BE2C (cell line): ENCODE measurements around the gene YARS2.
"Not testable (repeated sequence)": the region's sequence is repeated elsewhere in the genome, so short reads cannot be mapped to it uniquely, and the experiment has no call there.

Experiments used
- DNase-seq: peaks from one replicate; pipeline ENCODE4 v3.0.0-alpha.2; 2020
- H3K27me3 ChIP-seq: fragments of 250-450 bp; sonication (Bioruptor Pico); 2 replicates; pipeline ENCODE4 v1.5.1; 2020; ENCODE audit warnings: mild to moderate bottlenecking
- H3K36me3 ChIP-seq: fragments of 250-450 bp; sonication (Bioruptor Pico); 2 replicates; pipeline ENCODE4 v1.5.1; 2020; ENCODE audit warnings: mild to moderate bottlenecking
- H3K4me1 ChIP-seq: fragments of 250-450 bp; sonication (Bioruptor Pico); 2 replicates; pipeline ENCODE4 v1.5.1; 2020
- H3K4me3 ChIP-seq: 2 replicates; pipeline ENCODE4 v1.5.1; 2011; ENCODE audit warnings: low read depth, low read length
- H3K9me3 ChIP-seq: fragments of 250-450 bp; sonication (Bioruptor Pico); 2 replicates; pipeline ENCODE4 v1.5.1; 2020
- CTCF ChIP-seq: IDR thresholded peaks from 2 replicates; pipeline ENCODE4 v1.5.1; 2012; ENCODE audit warnings: mild to moderate bottlenecking, low read depth, low read length

The YARS2 gene

DNA sequence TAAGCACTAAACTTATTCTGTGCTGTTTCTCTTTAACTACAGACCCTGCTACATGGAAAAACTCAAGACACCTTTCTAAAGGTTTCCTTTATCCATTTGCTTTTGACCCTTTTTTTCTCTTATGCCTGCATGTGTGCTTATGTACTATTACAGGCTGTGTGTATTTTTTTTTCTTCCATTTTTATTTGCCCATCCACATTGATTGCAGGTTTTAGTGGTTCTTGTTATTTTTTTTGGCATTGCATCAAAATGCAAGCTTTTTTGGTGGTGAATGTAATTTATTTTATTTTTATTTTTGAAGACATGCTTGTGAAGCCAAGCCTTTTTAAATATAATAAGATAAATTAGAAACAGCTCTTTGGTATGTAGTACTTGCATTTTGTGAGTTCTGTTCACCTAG lies 49.9 kb downstream of the YARS2 start:
- Histone ChIP-seq H3K9me3 (no peaks in the 10 kb centered on the region), H3K27me3 (no peaks in the 10 kb centered on the region), H3K4me3 (no peak overlapping the region), H3K4me1 (peaks cover 7% of the 10 kb centered on the region), H3K36me3 (peaks cover 28% of the 10 kb centered on the region)
- no peak for TF ChIP-seq CTCF
- DNase-seq: no peak

DNA sequence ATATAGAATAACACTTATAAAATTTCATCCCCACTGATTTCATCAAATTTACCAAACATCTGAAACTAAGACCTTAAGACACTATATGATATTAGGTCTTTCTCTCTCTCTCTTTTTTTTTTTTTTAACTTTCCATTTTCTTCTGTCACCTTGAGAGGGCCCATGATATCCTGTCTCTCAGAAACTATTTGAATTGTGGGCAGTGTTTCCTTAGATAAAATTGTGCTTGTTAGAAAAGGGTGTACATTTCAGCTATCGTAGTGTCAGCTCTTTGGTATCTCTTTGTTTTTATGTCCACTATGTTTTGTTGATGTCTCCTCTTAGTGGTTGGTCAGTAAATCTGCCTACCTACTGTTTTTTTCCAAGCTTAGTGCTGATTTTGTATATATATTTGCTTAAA lies 52.8 kb downstream of the YARS2 start:
- H3K36me3 ChIP-seq: peaks cover 13% of the 10 kb centered on the region
- no peaks in the 10 kb centered on the region for H3K9me3 ChIP-seq
- H3K4me1 ChIP-seq: peaks cover 15% of the 10 kb centered on the region
- H3K27me3 ChIP-seq: no peaks in the 10 kb centered on the region
- no peak for TF ChIP-seq CTCF
- H3K4me3 ChIP-seq: no peak overlapping the region
- no peak for DNase-seq

- Histone ChIP-seq H3K9me3 (no peaks in the 10 kb centered on the region), H3K4me3 (no peak overlapping the region), H3K4me1 (peaks cover 15% of the 10 kb centered on the region), H3K36me3 (peaks cover 11% of the 10 kb centered on the region), H3K27me3 (no peaks in the 10 kb centered on the region)
- no peak for DNase-seq
- TF ChIP-seq CTCF: no peak
Measured at GRCh38 chr12:32702473-32702872, 53.2 kb downstream of the YARS2 start.

DNA sequence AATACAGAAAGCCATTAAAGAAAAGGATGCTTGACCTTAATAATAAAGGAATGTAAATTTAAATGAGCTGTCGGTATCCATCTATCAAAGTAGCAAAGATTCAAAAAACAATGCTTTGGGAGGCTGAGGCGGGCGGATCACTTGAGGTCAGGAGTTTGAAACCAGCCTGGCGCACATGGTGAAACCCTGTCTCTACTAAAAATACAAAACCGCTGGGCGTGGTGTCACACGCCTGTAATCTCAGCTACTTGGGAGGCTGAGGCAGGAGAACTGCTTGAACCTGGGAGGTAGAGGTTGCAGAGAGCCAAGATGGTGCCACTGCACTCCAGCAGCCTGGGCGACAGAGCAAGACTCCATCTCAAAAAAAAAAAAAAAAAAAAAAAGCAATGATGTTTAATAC lies 56.3 kb downstream of the YARS2 start:
- H3K4me3 ChIP-seq, H3K9me3 ChIP-seq, H3K36me3 ChIP-seq, H3K27me3 ChIP-seq, DNase-seq: not testable (repeated sequence)
- H3K4me1 ChIP-seq: peaks cover 14% of the 10 kb centered on the region

- peaks cover 14% of the 10 kb centered on the region for H3K4me1 ChIP-seq
- DNase-seq: peak; percentile 81
Measured at GRCh38 chr12:32698285-32698684, 57.4 kb downstream of the YARS2 start.

DNA sequence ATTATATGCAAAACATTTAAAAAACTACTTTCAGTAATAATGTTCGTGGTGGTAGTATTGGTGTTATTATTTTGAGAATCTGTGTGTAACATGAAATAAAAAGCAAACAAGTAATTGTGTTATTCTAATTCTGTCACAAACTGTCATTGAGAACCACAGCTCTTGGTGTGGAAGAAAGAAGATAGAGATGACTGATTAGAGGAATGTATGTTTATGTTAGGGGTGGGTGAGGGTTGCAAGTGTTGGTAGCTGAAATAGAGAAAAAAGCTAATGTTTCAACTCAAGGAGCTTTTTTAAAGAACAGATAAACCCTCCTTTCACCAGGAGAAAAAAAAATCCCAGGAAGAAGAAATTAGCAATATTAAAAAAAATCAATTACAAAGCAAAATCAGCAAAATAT lies 58.3 kb downstream of the YARS2 start:
- peaks cover 14% of the 10 kb centered on the region for H3K4me1 ChIP-seq
- TF ChIP-seq CTCF: no peak
- H3K27me3 ChIP-seq: no peaks in the 10 kb centered on the region
- no peaks in the 10 kb centered on the region for H3K9me3 ChIP-seq
- no peak for DNase-seq
- H3K36me3 ChIP-seq: peaks cover 4% of the 10 kb centered on the region
- peak overlapping the region; percentile 31; the same call in 1 of the 2 replicates for H3K4me3 ChIP-seq

More at GRCh38 chr12:32698285-32698684, 57.4 kb downstream of the YARS2 start:
- Histone ChIP-seq H3K27me3 (no peaks in the 10 kb centered on the region), H3K36me3 (peaks cover 3% of the 10 kb centered on the region), H3K4me3 (peak overlapping the region; percentile 31), H3K9me3 (no peaks in the 10 kb centered on the region)
- no peak for TF ChIP-seq CTCF
